ENCODE data around the gene CRY2.
"Not testable (repeated sequence)": the region's sequence is repeated elsewhere in the genome, so short reads cannot be mapped to it uniquely, and the experiment has no call there.

Gene CRY2

DNA sequence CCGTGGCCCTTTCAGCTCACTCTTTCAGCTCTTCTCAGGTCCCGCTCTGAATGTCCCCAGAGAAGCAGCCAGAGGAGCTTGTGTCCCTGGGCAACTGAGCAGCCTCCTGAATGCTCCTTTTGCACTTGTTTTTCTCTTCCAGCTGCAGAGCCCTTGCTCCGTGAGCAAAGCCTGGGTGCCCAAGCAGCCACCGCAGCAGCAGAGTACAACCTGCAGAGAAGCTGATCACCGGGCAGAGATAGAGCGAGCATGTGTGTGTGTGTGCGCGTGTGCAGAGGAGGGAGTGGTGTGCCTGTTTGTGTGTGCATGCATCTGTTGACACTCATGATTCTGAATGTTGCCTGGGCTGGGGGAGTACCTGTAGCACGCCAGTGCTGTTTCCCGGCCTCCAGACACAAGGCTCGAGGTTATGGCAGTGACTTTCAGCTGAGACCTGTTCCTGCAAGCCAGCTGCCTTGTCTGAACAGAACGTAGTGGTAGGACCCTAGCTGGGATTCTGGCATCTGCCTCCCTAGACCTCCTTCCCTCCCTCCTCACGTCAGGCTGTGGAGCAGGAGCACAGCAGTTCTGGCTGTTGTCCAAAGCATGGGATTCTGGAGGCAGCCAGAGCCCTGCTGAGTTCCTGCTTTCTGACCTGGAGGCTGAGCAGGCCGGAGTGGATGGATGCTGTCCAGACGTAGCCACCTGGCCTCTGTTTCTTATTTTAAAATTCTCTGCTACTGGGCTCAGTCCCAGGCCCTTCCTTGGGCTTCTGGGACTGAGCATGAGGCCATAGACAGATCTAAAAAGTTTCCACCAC, 33.7 kb downstream of the CRY2 start:
- no peak for DNase-seq

DNA sequence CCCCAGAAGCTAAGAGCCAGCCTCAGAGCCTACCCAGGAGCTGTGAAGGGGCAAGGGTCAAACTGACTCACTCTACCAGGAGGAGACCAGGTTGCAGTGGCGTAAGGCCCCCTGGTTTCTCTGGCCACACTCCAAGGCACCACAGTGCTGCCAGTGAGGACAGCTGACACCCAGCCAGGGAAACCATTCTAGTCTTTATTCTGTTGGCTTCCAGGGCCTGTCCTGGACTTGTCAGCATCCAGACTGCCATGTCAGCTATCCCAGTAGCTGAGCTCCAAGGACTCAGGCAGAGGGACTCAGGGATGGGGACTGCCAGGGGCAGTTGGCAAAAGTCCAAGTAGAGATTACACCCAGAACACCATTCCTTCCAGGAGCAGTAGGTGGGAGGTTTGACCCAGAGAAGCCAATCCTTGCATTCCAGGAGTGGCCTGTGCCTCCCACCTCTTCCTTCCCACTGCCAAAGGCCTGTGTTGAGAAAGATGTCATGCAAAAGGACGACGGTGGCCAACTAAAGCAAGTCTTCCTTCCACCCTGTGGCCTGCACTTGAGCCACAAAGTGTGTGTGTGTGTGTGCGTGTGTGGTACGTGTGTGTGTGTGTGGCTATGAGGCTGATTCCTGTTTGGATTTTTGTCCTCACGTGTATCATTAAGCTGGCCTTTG, 34.6 kb downstream of the CRY2 start:
- DNase-seq, result no peak

DNA sequence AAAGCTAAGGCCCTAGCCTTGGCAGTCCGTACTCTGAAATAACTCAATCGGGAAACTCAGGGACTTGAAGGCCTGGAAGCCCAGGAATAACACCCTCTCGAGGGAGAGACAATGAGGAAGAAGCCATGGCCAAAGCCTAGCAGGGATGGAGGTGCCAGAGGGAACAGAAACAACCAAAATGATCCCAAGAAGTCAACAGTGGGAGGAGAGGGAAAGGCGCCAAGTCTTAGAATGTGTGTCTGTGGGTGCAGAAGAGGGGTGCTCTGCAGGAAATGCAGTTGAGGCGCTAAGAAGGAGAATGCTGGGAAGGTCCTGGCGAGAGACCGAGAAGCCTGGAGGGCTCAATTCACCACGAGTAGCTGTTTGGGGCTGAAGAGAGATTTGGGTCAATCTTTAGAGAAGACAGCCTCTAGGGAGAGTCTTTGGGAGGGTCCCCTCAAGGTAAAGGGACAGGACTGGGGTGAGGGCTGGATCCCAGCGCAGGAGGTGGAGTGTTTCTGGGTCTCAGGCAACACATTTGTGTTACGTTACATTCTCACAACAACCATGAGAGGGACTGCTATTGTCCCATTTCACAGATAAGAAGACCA, 37.4 kb downstream of the CRY2 start:
- DNase-seq, result no peak

DNA sequence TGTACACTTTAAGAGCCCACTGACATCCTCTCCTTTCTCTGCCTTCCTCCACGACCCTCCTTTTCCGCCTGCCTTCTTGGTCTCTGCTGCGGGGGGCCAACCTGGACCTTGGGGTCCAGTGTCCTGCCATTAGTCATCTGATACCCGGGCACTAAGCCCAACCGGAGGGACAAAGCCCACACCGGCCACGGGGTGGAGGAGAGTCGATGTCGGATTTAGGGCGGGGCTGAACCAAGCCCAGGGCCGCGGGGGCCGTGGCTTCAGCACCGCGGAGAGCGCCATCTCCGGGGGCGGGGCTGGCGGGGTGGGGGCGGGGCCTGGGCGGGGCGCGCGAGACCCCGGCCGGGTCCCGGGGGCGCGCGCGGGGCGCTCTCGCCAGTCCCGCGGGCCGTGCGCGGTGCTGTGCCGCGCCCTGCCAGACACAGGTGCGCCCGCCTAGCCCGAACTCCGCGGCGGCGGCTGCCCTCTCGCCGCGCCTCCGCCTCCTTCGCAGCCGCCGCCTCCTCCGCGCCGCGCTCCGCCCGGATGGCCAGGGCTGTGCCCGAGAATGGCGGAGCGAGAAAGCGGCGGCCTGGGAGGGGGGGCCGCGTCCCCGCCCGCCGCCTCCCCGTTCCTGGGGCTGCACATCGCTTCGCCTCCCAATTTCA, 38.1 kb downstream of the CRY2 start, which contains the start of gene MAPK8IP1:
Gene MAPK8IP1 (plus strand): TSS at position 378 of the 647 bp plus-strand sequence. CDS start 170 bp downstream, at position 548.
- no peak for DNase-seq

DNA sequence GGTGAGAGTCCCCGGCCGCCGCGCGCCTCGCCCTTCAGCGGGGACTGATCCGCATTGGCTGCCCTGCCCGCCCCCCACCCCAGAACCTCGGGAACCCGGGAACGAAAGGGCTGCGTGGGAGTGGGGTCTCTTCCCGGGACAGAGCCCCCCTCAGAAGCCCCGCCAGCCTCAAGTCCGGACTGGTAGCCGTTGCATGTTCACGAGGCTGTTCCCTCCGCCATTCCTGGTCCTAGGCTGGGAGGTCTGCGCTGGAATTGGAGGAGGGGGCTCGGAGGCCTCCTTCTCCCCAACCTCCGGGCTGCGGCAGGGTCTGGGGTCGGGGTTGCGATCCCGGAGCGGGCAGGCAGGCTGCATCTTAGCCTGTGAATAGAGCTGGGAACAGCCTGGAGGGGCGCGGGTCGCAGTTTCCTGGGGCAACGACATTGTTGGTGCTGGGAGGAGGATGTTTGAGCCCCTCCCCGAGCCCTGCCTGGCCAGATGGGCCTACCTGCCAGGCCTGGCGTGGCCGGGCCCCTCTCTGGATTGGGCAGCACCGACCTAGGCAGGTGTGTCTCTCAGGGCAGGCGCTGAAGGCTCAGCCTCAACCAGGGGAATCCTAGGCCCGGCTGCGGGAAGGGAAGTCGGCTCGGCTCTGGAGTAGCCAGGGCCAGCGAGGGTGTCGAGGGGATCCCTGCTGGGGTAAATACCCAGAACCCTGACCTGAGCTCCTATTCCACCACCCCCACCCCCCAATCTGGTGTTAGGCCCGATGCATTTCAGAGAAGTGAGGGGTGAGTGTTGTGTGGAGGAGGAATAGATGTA, 38.8 kb downstream of the CRY2 start:
- no peak for DNase-seq

DNA sequence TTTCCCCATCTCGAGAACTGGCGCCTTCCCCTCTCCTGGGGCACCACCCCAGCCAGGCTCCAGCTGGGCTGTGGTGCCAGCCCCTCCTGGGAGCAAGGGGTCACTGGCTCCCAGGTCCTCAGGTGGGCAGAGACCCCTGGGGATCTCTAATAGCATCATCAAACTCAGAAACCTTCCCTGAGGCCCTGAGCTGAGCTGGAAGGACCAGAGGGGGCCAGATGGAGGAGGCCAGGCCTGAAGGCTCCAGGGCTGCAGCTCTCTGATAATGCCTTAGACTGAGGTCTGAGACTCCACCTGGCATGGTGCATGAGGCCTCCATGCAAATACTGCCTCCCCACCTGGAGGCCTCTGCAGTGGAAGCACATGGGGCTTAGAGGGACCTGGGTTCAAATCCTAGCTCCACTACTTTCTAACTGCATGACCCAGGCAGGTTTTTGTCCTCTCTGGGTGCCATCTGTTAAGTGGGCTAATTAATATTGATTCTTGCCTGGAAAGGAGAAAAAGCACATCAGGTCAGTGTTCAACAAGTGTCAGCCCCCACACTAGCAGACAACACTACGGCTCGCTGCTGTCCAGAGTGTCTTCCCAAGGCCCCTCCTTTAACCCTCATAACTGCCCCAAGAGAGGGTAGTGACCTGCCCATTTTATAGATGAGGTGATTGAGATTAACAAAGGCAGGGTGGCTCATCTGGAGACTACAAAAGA, 39.7 kb downstream of the CRY2 start:
- DNase-seq, result no peak

DNA sequence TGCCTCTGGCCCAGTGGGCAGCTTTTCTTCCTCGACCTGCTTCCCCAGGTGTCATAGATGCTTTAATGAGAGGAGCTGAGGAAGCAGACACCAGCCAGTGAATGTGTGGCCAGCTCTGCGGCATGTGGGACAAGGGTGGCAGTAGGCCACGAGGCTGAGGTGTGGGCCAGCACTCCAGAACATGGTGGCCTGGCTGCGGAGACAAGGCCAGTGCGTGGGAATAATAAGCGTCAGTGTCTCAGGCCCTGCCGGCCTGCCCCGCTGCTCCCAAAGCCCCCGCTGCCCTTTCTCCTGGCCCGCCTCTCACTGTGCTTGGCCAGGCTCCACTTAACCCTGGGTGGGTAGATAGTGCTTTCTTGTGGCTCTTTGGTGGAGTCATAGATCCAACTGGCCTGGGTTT, 40.3 kb downstream of the CRY2 start:
- no peak for DNase-seq

GRCh38 chr11:45889555-45889954, 42.3 kb downstream of the CRY2 start:
- no peak for DNase-seq

GRCh38 chr11:45889966-45890365, 42.7 kb downstream of the CRY2 start:
- no peak for DNase-seq

DNA sequence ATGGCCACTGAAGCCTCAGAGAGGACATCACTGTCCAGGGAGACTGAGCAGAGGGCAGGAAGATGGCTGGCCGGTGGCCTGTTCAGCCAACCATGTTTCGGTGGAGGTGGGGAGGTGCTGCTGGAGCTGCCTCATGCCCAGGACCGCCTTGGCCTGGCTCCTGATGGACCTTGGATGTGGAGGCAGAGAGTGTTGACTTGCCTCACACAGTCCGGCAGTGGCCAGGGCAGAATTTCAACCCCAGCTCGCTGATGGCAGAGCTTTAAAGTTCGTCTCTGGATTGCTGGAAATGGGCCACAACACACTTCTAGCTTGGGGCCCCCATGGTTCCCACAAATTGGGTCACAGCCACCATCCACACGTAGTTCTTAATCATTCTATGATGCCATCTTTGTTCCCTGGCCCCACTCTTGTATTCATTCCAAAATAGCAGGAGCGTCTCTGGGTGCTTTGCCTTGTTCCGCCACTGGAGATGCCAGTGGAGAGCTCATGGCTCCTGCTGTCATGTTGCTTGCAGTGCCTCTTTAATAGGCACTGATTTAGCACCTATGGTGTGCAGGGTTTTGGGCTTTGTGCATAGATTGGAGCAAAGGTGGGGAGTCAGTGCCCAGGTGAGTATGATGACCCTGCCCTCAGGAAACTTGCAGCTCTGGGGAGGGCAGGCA, 43.7 kb downstream of the CRY2 start:
- no peak for DNase-seq

- no peak for DNase-seq
These were observed 45.6 kb downstream of the CRY2 start for GRCh38 chr11:45892856-45893255.

GRCh38 chr11:45894555-45895247, 47.4 kb downstream of the CRY2 start:
- no peak for DNase-seq

DNA sequence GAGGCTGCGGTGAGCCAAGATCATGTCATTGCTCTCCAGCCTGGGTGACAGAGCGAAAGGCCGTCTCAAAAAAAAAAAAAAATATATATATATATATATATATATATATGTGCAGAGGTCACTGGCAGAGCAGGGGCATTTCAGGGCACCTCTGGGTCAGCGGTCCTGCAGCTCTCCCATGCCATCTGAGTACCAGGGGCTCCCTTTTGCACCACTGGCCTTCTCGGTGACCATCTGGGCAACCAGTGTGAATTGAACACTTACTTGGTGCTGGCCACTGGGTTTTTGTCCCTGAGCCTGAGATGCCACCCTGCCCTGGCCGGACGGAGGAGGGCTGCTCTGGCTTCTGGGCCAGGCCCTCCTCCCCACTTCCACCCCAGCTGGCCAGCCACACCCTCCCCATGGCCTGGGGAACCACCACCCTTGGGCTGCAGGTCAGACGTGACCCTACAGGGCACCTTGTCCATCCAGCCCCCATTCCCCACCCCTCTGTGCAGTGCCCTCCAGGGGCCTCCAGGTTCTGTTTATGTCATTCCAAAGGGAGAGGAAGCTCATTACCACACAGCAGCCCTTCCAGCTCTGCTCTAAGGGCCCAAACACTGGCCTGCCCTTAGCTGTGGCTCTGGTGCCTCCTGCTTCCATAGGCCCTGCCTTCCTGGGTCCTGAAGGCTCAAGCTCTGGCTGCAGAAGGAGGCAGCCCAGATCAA, 48.4 kb downstream of the CRY2 start:
- no peak for DNase-seq

DNA sequence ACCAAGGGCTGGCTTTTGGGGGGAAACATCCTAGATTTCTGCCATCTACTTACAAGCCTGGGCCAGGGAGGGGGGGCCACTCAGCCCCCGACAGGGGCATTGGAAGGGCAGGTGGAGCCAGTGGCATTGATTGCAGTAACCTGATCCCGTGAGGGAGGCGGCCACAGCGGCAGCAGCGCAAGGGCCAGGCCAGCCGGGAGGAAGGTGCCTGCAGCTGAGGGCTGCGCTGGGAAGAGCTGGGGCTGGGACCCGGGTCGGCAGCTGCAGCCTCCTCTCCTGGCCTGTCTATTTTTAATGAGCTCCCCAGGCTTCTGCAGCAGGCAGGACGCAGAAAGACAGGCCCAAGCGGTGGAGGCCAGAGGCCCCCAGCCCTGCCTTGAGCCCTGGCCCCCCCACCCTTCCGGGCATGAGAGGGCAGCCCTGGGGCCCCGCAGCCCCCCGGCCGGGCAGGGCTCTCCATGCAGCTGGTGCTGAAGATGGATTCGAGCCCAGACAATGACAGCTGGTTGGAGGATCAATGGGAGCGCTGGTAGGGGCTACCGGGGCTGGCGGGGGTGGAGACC, 49.2 kb downstream of the CRY2 start:
- DNase-seq, result no peak

DNA sequence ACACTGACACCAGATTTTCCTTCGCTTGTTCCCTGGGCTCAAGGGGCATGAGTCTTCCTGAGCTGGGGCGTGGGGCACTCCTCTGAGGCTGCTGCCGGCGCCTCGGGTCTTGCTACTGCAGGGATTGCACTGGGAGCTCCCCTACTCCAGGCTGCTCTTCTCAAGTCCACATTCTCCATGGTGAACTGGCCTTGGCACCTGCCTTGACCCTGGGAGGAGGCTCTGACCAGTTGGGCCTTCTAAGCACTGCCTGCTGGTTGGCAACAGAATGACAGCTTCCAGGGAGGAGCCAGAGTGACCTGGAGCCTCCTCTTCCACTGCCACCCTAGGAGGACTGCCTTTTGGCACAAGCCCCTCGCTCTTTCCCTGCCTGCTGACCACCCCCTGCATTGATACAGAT, 50.3 kb downstream of the CRY2 start:
- no peak for DNase-seq

- DNase-seq, result no peak
These were observed 51.8 kb downstream of the CRY2 start for GRCh38 chr11:45899086-45899447.

DNA sequence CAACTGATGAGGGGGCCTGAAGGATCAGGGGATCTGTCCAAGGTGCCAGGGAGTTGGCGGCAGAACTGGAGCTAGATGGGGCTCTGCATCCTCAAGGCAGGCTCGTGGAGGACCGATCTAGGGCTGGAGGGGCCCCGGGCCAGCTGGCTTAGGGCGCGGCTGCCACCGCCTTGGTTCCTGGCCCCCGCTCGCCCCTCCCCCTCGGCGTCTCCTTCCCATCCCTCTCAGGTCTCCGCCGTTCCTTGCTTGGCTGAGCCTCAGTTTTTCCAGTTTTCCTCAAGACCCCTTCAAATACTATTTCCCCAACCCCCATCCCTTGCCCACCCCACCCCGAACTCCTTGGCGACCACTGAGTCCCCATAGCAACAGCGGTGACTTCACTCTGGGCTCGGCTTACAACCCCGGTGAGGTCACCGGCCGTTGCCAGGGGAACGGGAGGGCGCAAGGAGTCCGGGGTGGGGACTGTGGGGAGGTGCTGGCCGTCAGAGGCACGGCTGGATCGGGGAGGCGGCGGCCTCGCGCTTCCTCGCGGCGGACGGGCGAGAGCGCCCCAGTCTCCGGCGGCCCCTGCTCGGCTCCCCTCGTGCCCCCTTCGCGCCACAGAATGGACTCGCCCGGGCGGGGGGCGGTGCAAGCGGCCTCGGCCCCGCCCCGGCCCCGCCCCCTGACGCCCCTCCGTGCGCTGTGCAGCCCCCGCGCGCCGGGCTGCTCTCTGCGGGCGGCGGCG, 52.3 kb downstream of the CRY2 start:
- DNase-seq, result peak; percentile 83

DNA sequence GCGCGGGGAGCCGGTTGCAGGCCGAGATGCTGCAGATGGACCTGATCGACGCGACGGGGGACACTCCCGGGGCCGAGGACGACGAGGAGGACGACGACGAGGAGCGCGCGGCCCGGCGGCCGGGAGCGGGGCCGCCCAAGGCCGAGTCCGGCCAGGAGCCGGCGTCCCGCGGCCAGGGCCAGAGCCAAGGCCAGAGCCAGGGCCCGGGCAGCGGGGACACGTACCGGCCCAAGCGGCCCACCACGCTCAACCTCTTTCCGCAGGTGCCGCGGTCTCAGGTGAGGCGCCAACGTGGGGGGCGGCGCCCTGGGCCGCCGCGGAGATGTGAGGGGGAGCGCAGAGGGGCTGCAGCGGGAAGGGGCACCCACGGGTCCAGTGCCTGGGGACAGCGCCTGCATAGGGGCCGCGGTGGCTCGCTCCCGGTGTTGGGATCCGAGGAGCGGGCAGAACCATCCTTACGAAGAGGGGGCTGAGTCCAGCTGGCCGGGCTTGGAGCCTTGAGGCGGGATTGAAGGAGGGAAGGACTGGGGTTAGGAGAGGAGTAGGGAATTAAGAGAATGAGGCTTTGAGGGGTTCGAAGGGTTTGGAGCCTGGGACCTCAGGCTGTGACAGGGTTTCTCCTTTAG, 53.0 kb downstream of the CRY2 start:
- not testable (repeated sequence) for DNase-seq
